Type B pancreatic cell (in vitro differentiated cells): ENCODE data around the gene CCL3. TPM values are rescaled to one million over a fixed set of nuclear protein-coding genes. Genes with fewer than 3 reads are reported as not detected.

ENCODE experiments used
- DNase-seq: peaks from one replicate; pipeline ENCODE4 v3.0.0; 2021; ENCODE audit warnings: mixed read lengths; ENCODE audit not compliant: unreplicated experiment; ENCODE audit errors: extremely low spot score
- H3K27ac Mint-ChIP-seq: 2 replicates; pipeline ENCODE4 v1.8.0; 2021; ENCODE audit warnings: mild to moderate bottlenecking, mixed read lengths
- H3K27me3 Mint-ChIP-seq: 2 replicates; pipeline ENCODE4 v1.8.0; 2021; ENCODE audit warnings: mixed read lengths
- H3K36me3 Mint-ChIP-seq: 2 replicates; pipeline ENCODE4 v1.8.0; 2021; ENCODE audit warnings: mixed read lengths
- H3K4me1 Mint-ChIP-seq: one replicate; pipeline ENCODE4 v1.8.0; 2021; ENCODE audit warnings: mixed read lengths; ENCODE audit not compliant: unreplicated experiment
- H3K4me3 Mint-ChIP-seq: 2 replicates; pipeline ENCODE4 v1.8.0; 2021; ENCODE audit warnings: mild to moderate bottlenecking, mixed read lengths
- H3K9me3 Mint-ChIP-seq: 2 replicates; pipeline ENCODE4 v1.8.0; 2021; ENCODE audit warnings: mixed read lengths
- CTCF ChIP-seq: fragments of 200-600 bp; sonication (generic); conservative IDR thresholded peaks from 2 replicates; pipeline ENCODE4 v1.5.0; 2021; ENCODE audit warnings: antibody characterized with exemption, mild to moderate bottlenecking
- total RNA-seq: library from RNA; stranded (reverse); gene quantifications from 2 replicates; pipeline ENCODE4 v1.2.1, GENCODE V29; 2021; ENCODE audit warnings: low replicate concordance

Gene CCL3
- total RNA-seq, 1 donor from 2014 or later = not detected

- peaks cover 9% of the 10 kb centered on the region for H3K4me1 Mint-ChIP-seq
- H3K36me3 Mint-ChIP-seq = no peaks in the 10 kb centered on the region
- H3K4me3 Mint-ChIP-seq = no peak overlapping the region
- peaks cover 3% of the 10 kb centered on the region for H3K27me3 Mint-ChIP-seq
- no peak overlapping the region for H3K27ac Mint-ChIP-seq
- TF ChIP-seq CTCF = no peak
- DNase-seq = no peak
- peaks cover 5% of the 10 kb centered on the region for H3K9me3 Mint-ChIP-seq
Observed at GRCh38 chr17:36128411-36128978, 38.6 kb upstream of the CCL3 start.

- H3K4me3 Mint-ChIP-seq = no peak overlapping the region
- H3K4me1 Mint-ChIP-seq = peaks cover 5% of the 10 kb centered on the region
- peaks cover 5% of the 10 kb centered on the region for H3K9me3 Mint-ChIP-seq
- H3K27ac Mint-ChIP-seq = no peak overlapping the region
- no peak for DNase-seq
- H3K36me3 Mint-ChIP-seq = no peaks in the 10 kb centered on the region
- no peak for TF ChIP-seq CTCF
- H3K27me3 Mint-ChIP-seq = peaks cover 3% of the 10 kb centered on the region
Observed at GRCh38 chr17:36127911-36128310, 38.0 kb upstream of the CCL3 start.

- H3K27ac Mint-ChIP-seq = no peak overlapping the region
- peaks cover 5% of the 10 kb centered on the region for H3K9me3 Mint-ChIP-seq
- no peak for DNase-seq
- H3K36me3 Mint-ChIP-seq = no peaks in the 10 kb centered on the region
- no peak overlapping the region for H3K4me3 Mint-ChIP-seq
- no peak for TF ChIP-seq CTCF
- peaks cover 3% of the 10 kb centered on the region for H3K27me3 Mint-ChIP-seq
- no peaks in the 10 kb centered on the region for H3K4me1 Mint-ChIP-seq
Observed at GRCh38 chr17:36127199-36127893, 37.4 kb upstream of the CCL3 start.

GRCh38 chr17:36124879-36125824 lies 35.2 kb upstream of the CCL3 start:
- no peak overlapping the region for H3K27ac Mint-ChIP-seq
- DNase-seq = no peak

More at GRCh38 chr17:36124879-36125824, 35.2 kb upstream of the CCL3 start:
- Mint-ChIP-seq H3K9me3 (peaks cover 5% of the 10 kb centered on the region), H3K4me1 (no peaks in the 10 kb centered on the region), H3K36me3 (no peaks in the 10 kb centered on the region), H3K27me3 (peaks cover 3% of the 10 kb centered on the region), H3K4me3 (no peak overlapping the region)
- no peak for TF ChIP-seq CTCF
